ENCODE measurements around the gene MDN1. TPM values are rescaled to one million over a fixed set of nuclear protein-coding genes. Genes with fewer than 3 reads are reported as not detected.
A peak's percentile ranks its signal among the peaks of the same experiment; 100 is the strongest.
"Not testable (repeated sequence)": the region's sequence is repeated elsewhere in the genome, so short reads cannot be mapped to it uniquely, and the experiment has no call there.

The MDN1 gene
- total RNA-seq, 4 donors from 2014 or later: 7.1 to 46.5 (median 34.5) TPM

DNA sequence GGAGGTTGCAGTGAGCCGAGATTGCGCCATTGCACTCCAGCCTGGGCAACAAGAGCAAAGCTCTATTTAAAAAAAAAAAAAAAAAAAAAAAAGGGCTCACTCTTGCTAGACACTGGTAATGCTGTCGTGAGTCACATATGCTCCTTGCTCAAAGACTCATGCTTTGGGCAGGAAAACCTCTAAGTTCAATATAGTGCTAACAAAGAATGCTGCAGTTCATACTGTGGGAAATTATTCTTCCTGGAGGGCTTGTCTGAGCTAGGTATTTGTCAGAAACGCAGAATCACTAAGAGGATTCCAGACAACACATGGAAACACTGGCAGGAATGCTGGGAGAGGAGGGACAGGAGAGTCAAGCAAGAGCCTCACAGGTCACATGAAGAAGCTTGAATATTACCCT lies 178.8 kb downstream of the MDN1 start:
- TF ChIP-seq, protein P1, sequence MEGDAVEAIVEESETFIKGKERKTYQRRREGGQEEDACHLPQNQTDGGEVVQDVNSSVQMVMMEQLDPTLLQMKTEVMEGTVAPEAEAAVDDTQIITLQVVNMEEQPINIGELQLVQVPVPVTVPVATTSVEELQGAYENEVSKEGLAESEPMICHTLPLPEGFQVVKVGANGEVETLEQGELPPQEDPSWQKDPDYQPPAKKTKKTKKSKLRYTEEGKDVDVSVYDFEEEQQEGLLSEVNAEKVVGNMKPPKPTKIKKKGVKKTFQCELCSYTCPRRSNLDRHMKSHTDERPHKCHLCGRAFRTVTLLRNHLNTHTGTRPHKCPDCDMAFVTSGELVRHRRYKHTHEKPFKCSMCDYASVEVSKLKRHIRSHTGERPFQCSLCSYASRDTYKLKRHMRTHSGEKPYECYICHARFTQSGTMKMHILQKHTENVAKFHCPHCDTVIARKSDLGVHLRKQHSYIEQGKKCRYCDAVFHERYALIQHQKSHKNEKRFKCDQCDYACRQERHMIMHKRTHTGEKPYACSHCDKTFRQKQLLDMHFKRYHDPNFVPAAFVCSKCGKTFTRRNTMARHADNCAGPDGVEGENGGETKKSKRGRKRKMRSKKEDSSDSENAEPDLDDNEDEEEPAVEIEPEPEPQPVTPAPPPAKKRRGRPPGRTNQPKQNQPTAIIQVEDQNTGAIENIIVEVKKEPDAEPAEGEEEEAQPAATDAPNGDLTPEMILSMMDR (IDR thresholded peaks at IDR 0.05): no peak
- no peak for TF ChIP-seq POLR2A (IDR thresholded peaks at IDR 0.05)
- Histone ChIP-seq H3K27ac (no peak overlapping the region), H3K4me1 (no peaks in the 10 kb centered on the region), H3K36me3 (peaks cover 0 to 2% of the 10 kb centered on the region in 2 donors), H3K9me3 (no peaks in the 10 kb centered on the region), H3K27me3 (no peaks in the 10 kb centered on the region), H3K4me3 (no peak overlapping the region)
- DNase-seq: no peak
- intact Hi-C loops (cut with DNase I; ENCODE audit: low total_unique reads): no loop called here

DNA sequence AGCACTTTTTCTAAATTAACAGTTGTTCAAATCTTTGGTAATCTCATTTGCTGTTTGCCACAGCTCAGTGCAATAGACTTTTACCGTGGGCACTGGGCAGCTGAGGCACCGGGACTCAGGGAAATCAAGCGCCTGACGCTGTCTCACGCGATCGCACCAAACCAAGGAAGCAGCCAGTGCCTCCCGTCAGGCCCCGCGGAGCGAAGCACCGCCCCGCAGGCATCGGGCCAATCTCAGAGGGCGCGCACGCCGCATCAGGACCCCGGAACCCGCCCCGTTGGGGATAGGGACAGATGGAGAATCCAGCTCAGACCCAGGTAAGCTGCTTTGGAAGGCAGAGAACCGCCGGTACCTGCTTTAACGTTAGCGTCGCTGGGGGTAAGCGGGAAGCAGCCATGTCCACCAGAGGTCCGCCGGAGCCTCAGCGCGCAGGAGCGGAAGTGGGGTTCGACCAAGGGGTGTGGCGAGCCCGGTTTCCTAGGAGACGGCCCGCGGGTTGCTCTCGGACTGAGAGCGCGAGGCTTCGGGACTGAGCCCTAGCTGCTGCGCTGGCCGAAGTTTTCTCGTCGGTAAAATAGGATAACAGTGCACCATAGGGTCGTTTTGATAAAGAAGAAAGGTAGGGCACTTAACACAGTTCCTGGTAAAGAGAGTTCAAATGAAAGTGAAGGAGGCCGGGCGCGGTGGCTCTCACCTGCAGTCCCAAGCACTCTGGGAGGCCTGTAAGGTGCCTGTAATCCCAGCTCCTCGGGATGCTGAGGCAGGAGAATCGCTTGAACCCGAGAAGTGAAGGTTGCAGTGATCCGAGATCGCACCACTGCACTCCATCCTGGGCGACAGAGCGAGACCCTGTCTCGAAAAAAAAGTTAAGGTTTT lies 181.0 kb downstream of the MDN1 start, which contains the start of gene LYRM2:
Gene LYRM2, minus strand, starts transcription at position 428 of the 876 bp plus-strand sequence. Its CDS starts 31 bp downstream, at position 397.
- Histone ChIP-seq H3K36me3 (no peaks in the 10 kb centered on the region), H3K4me1 (no peaks in the 10 kb centered on the region), H3K27ac (peak within 1 kb of the TSS; percentile 90 to 95), H3K9me3 (no peaks in the 10 kb centered on the region), H3K27me3 (no peaks in the 10 kb centered on the region), H3K4me3 (peak within 1 kb of the TSS; percentile 79 to 82)
- DNase-seq: peak; percentile 95 to 96
- intact Hi-C loops (cut with DNase I; ENCODE audit: low total_unique reads): no loop called here
- peak; percentile 65 to 91 for TF ChIP-seq POLR2A (IDR thresholded peaks at IDR 0.05)
- TF ChIP-seq, protein P1 (IDR thresholded peaks at IDR 0.05): peak in 3 of 4 experiments; percentile 16 to 49 (median 35)

GRCh38 chr6:89637960-89638319 lies 181.7 kb downstream of the MDN1 start:
- DNase-seq: no peak
- intact Hi-C loops (cut with DNase I; ENCODE audit: low total_unique reads): no loop called here
- no peaks in the 10 kb centered on the region for H3K36me3 ChIP-seq
- no peaks in the 10 kb centered on the region for H3K9me3 ChIP-seq
- no peaks in the 10 kb centered on the region for H3K27me3 ChIP-seq
- H3K27ac ChIP-seq: peak overlapping the region; percentile 90 to 95
- peak overlapping the region; percentile 79 to 82 for H3K4me3 ChIP-seq
- H3K4me1 ChIP-seq: no peaks in the 10 kb centered on the region
- no peak for TF ChIP-seq POLR2A (IDR thresholded peaks at IDR 0.05)
- TF ChIP-seq, protein P1 (IDR thresholded peaks at IDR 0.05): no peak

- DNase-seq; H3K4me1 ChIP-seq; H3K36me3 ChIP-seq; H3K9me3 ChIP-seq; H3K27me3 ChIP-seq; intact Hi-C loops (cut with DNase I; ENCODE audit: low total_unique reads); H3K27ac ChIP-seq; H3K4me3 ChIP-seq: not testable (repeated sequence)
Observed at GRCh38 chr6:89636412-89636811, 183.2 kb downstream of the MDN1 start.

DNA sequence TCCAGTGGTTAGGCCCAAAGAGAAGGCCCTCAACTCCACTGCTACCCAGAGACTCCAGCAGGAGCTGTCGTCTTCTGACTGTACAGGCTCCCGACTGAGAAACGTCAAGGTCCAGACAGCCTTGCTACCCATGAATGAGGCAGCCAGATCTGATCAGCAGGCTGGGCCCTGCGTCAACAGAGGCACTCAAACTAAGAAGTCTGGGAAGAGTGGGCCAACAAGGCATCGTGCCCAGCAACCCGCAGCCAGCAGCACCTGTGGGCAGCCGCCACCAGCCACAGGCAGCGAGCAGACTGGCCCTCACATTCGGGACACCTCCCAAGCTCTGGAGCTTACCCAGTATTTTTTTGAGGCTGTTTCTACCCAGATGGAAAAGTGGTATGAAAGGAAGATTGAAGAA lies 189.1 kb downstream of the MDN1 start:
- H3K27me3 ChIP-seq: no peaks in the 10 kb centered on the region
- no peaks in the 10 kb centered on the region for H3K36me3 ChIP-seq
- TF ChIP-seq, protein P1 (IDR thresholded peaks at IDR 0.05): no peak
- no peak for TF ChIP-seq POLR2A (IDR thresholded peaks at IDR 0.05)
- H3K4me1 ChIP-seq: no peaks in the 10 kb centered on the region
- no peak overlapping the region for H3K4me3 ChIP-seq
- intact Hi-C loops (cut with DNase I; ENCODE audit: low total_unique reads): no loop called here
- H3K9me3 ChIP-seq: no peaks in the 10 kb centered on the region
- no peak overlapping the region for H3K27ac ChIP-seq
- no peak for DNase-seq

All from uterus (tissue), 4 donors.